Endothelial cell of umbilical vein (primary cell): Measurements from ENCODE around the gene DST. TPM values are rescaled to one million over a fixed set of nuclear protein-coding genes. Genes with fewer than 3 reads are reported as not detected.

Experiments
- BruUV-seq: library from RNA; stranded (reverse); fragments of 400-500 nt; replicated peaks from 2 replicates; lab custom pipeline; 2021; lab: Mats Ljungman, UMichigan
- CTCF ChIA-PET: fragments of 300-600, 350-600 bp; sonication (Branson Sonifier 250); formaldehyde crosslinking; loops from one replicate; lab custom pipeline; 2021; ENCODE audit warnings: antibody characterized with exemption, inconsistent platforms; lab: Charles Lee
- POLR2A ChIA-PET: fragments of 300-600, 350-600 bp; sonication (Branson Sonifier 250); formaldehyde crosslinking; loops from one replicate; lab custom pipeline; 2021; ENCODE audit warnings: antibody characterized with exemption, inconsistent platforms; lab: Charles Lee
- DNase-seq: peaks from one replicate; pipeline ENCODE4 v3.0.0-alpha.2; 2011; ENCODE audit warnings: low read depth, low spot score
- FAIRE-seq: peaks from 2 replicates; lab custom pipeline; 2011; peaks lifted over from hg19 to GRCh38; lab: Jason Lieb, UNC
- H2AFZ ChIP-seq: 2 replicates; pipeline ENCODE4 v1.6.0; 2012; ENCODE audit warnings: low read depth, low read length, control low read depth, inconsistent platforms
- H3K27ac ChIP-seq: 2 replicates; pipeline ENCODE4 v1.5.1; 2011; ENCODE audit warnings: low read depth, mild to moderate bottlenecking, control low read depth, low read length, moderate library complexity; ENCODE audit not compliant: insufficient read depth
- H3K27me3 ChIP-seq, 2 experiments: 2 replicates each; pipeline versions ENCODE4 v1.6.0 to v1.6.1; 2011; ENCODE audit warnings: low read length in 2 of 2, mixed read lengths in 1 of 2; ENCODE audit not compliant: control insufficient read depth in 2 of 2, insufficient read depth in 2 of 2
- H3K36me3 ChIP-seq, 2 experiments: 2 replicates in 1 of 2; 3 replicates in 1 of 2; pipeline ENCODE4 v1.5.1; 2011; ENCODE audit warnings: low read length in 2 of 2, mild to moderate bottlenecking in 1 of 2, moderate library complexity in 1 of 2; ENCODE audit not compliant: control insufficient read depth in 2 of 2, insufficient read depth in 2 of 2; ENCODE audit errors: extremely low read depth in 1 of 2
- H3K4me1 ChIP-seq: 3 replicates; pipeline ENCODE4 v1.5.1; 2011; ENCODE audit warnings: mild to moderate bottlenecking, low read length; ENCODE audit not compliant: control insufficient read depth, insufficient read depth; ENCODE audit errors: extremely low read depth
- H3K4me2 ChIP-seq: 2 replicates; pipeline ENCODE4 v1.6.1; 2011; ENCODE audit warnings: low read length, control low read depth, mixed read lengths; ENCODE audit not compliant: insufficient read depth
- H3K4me3 ChIP-seq, 3 experiments: fragments of 200-600 bp in 1 of 3; sonication (generic), shearing (Covaris generic) in 1 of 3; replicated peaks in 1 of 3; 2 replicates each; pipeline ENCODE4 v1.5.1; 2011 to 2016; ENCODE audit warnings: control low read depth in 3 of 3, low read length in 3 of 3, mild to moderate bottlenecking in 2 of 3, inconsistent platforms in 1 of 3, low read depth in 1 of 3, moderate library complexity in 1 of 3; ENCODE audit not compliant: insufficient read depth in 1 of 3
- H3K79me2 ChIP-seq: 2 replicates; pipeline ENCODE4 v1.6.0; 2012; ENCODE audit warnings: low read length, inconsistent platforms; ENCODE audit not compliant: control insufficient read depth, insufficient read depth
- H3K9ac ChIP-seq: replicated peaks from 2 replicates; pipeline ENCODE3; 2011; ENCODE audit warnings: low read length, control low read depth; ENCODE audit not compliant: insufficient read depth; ENCODE audit errors: extremely low read depth
- H3K9me1 ChIP-seq: replicated peaks from 3 replicates; pipeline ENCODE4 v1.6.0; 2011; ENCODE audit warnings: mild to moderate bottlenecking, low read length; ENCODE audit not compliant: control insufficient read depth, insufficient read depth; ENCODE audit errors: extremely low read depth
- H3K9me3 ChIP-seq: replicated peaks from 2 replicates; pipeline ENCODE4 v1.5.1; 2012; ENCODE audit warnings: low read length, inconsistent platforms; ENCODE audit not compliant: control insufficient read depth, insufficient read depth
- H4K20me1 ChIP-seq: replicated peaks from 2 replicates; pipeline ENCODE3; 2011; ENCODE audit warnings: mild to moderate bottlenecking, low read length; ENCODE audit not compliant: control insufficient read depth, insufficient read depth; ENCODE audit errors: extremely low read depth
- CTCF ChIP-seq, 2 donors: IDR thresholded peaks; 1 replicate in 1 of 2; 2 replicates in 1 of 2; pipeline ENCODE4 v1.5.1; 2011; ENCODE audit warnings: low read length in 2 of 2, mild to moderate bottlenecking in 2 of 2, moderate library complexity in 2 of 2, control low read depth in 1 of 2, inconsistent platforms in 1 of 2, low read depth in 1 of 2; ENCODE audit not compliant: insufficient read depth in 1 of 2; ENCODE audit errors: extremely low read depth in 1 of 2
- EZH2 ChIP-seq: IDR thresholded peaks from 2 replicates; pipeline ENCODE4 v1.6.1; 2012; ENCODE audit warnings: borderline replicate concordance, low read depth, mild to moderate bottlenecking, moderate library complexity, low read length, inconsistent platforms; ENCODE audit not compliant: severe bottlenecking
- FOS ChIP-seq: IDR thresholded peaks from 2 replicates; pipeline ENCODE4 v1.6.1; 2011; ENCODE audit warnings: mild to moderate bottlenecking, low read length, moderate library complexity, borderline replicate concordance; ENCODE audit not compliant: insufficient read depth
- GATA2 ChIP-seq: IDR thresholded peaks from 2 replicates; pipeline ENCODE4 v1.7.0; 2011; ENCODE audit warnings: low read depth, mild to moderate bottlenecking, moderate library complexity, mixed read lengths, low read length; ENCODE audit not compliant: insufficient read length, insufficient read depth
- JUN ChIP-seq: IDR thresholded peaks from 2 replicates; pipeline ENCODE4 v1.6.1; 2011; ENCODE audit warnings: borderline replicate concordance, low read depth; ENCODE audit not compliant: insufficient read length, insufficient read depth
- MAX ChIP-seq: IDR thresholded peaks from 2 replicates; pipeline ENCODE4 v1.6.1; 2011; ENCODE audit not compliant: insufficient read depth, insufficient read length
- MYC ChIP-seq: IDR thresholded peaks from one replicate; pipeline ENCODE4 v1.6.1; 2011; ENCODE audit warnings: mild to moderate bottlenecking, low read depth, low read length
- POLR2A ChIP-seq: IDR thresholded peaks from 2 replicates; pipeline ENCODE4 v1.6.1; 2012; ENCODE audit warnings: low read depth, mild to moderate bottlenecking, control low read depth, low read length
- POLR2AphosphoS5 ChIP-seq: IDR thresholded peaks from 2 replicates; pipeline ENCODE4 v1.6.1; 2012; ENCODE audit warnings: low read depth, mild to moderate bottlenecking, control low read depth, low read length, moderate library complexity; ENCODE audit not compliant: insufficient read depth
- dilution Hi-C: fragments of 300-500 bp; cut with MboI; formaldehyde crosslinking; loops from one replicate; pipeline ENCODE4 v1.15.0; 2019; ENCODE audit warnings: low sequenced_read_pairs; ENCODE audit not compliant: extremely low pct_ligation_motif_present
- intact Hi-C: fragments of 100-400 bp; cut with micrococcal nuclease; formaldehyde crosslinking; loops from one replicate; pipeline ENCODE4 v1.10.0; 2022
- polyA plus RNA-seq, 4 experiments: library from polyadenylated mRNA; depleted of rRNA in 3 of 4; stranded (reverse) in 3 of 4; unstranded in 1 of 4; fragments of >200 nt; gene quantifications; 2 replicates each; pipeline versions ENCODE4 v1.2.1 to v1.2.3, GENCODE V29; 2011 to 2012; ENCODE audit warnings: missing spikeins in 1 of 4
- total RNA-seq: library from RNA; stranded (reverse); gene quantifications from 2 replicates; pipeline ENCODE4 v1.2.3, GENCODE V29; 2021

DST gene
- total and polyA plus RNA-seq, 2 donors (not counting 3 experiments of a cell fraction or from before 2014, with no cell fraction given): 62.3 to 253 TPM

DNA sequence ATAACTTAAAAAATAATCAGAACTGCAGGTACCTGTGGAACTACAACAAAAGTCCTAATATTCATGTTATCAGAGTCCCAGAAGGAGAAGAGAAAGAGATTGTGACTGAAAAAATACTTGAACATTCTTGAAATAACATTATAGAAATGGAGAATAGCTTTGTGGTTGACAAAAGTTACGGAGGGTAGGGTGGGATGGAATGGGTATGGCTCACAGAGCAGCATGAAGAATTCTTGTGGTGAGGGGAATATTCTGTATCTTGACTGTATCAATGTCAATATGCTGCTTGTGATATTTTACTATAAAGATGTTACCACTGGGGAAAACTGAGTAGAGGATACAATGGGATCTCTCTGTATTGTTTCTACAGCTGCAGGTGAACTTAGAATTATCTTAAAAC, 122.5 kb downstream of the DST start:
- no peak for FAIRE-seq
- CTCF ChIA-PET: no interaction called here
- Histone ChIP-seq H4K20me1 (no peaks in the 10 kb centered on the region), H3K4me2 (no peak overlapping the region), H3K79me2 (no peaks in the 10 kb centered on the region), H2AFZ (no peak overlapping the region), H3K9ac (no peak overlapping the region), H3K9me1 (no peaks in the 10 kb centered on the region), H3K36me3 (peaks cover 4 to 7% of the 10 kb centered on the region in 2 experiments), H3K27me3 (no peaks in the 10 kb centered on the region), H3K4me3 (no peak overlapping the region), H3K9me3 (no peaks in the 10 kb centered on the region), H3K4me1 (no peaks in the 10 kb centered on the region), H3K27ac (no peak overlapping the region)
- intact Hi-C loops: no loop called here
- POLR2A ChIA-PET: no interaction called here
- no TSS peak for BruUV-seq
- dilution Hi-C loops: no loop called here
- TF ChIP-seq JUN (no peak), POLR2AphosphoS5 (no peak), MYC (no peak), GATA2 (no peak), EZH2 (no peak), FOS (no peak), POLR2A (no peak), MAX (no peak), CTCF (IDR thresholded peaks at IDR 0.05; ENCODE audit: extremely low read depth in 1 of 2, insufficient read depth in 1 of 2, low read depth in 1 of 2, low read length in 2 of 2) (no peak)
- DNase-seq: no peak
